ENCODE measurements around the gene TRRAP.

DNA sequence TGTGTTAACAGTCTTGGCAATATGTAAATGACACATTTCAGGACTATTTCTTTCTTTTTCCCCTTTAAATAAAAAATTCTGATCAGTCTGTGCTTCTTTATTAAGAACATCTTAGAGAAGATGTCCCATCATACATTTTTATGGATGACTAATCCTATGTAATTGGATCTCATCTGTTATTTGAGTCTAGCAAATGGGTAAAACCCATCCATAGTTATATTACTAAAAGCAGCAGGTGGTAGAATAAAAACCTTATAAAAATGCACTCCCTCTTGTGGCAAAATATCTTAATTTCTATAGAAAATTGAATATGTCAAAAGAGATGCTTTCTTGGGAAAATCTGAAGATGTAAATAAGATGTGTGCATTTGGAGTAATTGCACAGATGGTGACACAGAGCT is 35.3 kb downstream of the TRRAP start:
- TF ChIP-seq EP300 (IDR thresholded peaks at IDR 0.05) (no peak), CTCF (IDR thresholded peaks at IDR 0.05) (no peak), POLR2A (IDR thresholded peaks at IDR 0.05) (no peak)
